NCI-H1105 (cell line): Measurements from ENCODE around the gene PRKRIP1.
"Not testable (repeated sequence)": the region's sequence is repeated elsewhere in the genome, so short reads cannot be mapped to it uniquely, and the experiment has no call there.

Source experiments
- DNase-seq: peaks from one replicate; lab custom pipeline; 2025; lab: John Stamatoyannopoulos, UW

Gene PRKRIP1

GRCh38 chr7:102431617-102432298, 35.6 kb downstream of the PRKRIP1 start:
- DNase-seq: no peak

DNA sequence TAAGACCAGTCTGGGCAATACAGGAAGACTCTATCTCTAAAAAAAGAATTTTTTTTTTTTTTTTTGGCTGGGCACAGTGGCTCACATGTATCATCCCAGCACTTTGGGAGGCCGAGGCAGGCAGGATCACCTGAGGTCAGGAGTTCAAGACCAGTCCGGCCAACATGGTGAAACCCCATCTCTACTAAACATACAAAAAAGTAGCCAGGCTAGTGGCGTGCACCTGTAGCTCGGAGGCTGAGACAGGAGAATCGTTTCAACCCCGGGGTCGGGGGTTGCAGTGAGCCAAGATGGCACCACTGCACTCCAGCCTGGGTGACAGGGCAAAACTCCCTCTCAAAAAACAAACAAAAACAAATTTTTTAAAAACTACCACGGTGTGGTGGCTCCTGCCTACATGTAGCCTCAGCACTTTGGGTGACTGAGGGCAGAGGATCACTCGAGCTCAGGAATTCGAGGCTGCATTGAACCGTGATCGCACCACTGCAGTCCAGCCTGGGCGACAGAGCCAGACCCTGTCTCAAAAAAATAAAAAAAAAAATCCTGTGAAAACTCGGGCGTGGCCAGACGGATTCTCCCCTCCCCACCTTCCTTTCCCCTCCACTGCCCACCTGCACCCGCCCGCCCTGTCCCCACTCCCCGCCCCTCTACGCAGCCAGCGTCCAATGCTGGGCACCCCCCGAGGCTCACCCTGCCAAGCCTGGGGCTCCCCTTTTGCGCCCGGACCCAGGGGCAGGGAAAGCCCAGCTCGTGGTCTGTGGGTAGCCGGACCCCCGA, 36.5 kb downstream of the PRKRIP1 start:
- DNase-seq: no peak

DNA sequence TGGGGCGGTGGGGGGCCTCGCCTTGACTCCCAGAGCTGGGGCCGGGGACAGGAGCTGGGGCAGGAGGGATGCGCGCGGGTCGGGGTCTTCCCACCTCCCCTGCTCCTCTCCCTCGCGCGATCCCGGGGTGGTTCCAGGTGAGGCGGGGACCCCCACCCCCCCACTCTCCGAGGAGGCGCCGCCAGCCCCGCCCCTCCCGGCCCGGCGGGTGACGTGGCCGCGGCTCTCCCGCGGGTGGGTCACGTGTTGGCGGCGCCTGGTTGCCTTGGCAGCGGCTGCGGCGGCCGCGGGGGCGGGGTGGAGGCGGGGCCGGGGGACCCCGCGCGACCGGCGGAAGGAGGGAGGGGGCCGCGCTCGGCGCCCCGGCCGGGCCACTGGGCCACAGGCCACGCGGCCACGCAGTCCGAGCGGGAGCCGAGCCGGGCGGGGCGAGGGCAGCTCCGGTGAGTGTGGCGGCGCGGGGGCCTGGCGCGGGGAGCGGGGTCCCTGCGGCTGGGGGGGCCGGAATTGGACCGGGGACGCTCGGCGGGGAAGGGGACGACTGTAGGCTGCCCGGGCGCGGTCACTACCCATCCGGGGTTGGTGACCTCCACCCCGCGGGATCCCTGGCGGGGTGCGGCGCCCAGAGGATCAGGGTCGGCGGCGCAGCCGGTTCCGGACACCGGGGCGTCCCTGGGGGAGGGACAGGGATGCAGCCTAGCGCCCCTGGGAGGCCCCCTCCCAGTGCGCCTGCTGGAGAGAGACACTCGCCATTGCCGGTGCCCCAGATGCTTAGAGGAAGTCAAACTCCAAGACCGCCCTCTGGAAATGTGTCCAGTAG, 37.3 kb downstream of the PRKRIP1 start, which contains the start of gene ORAI2:
ORAI2 (plus strand) TSS at position 357 of the 820 bp plus-strand sequence. CDS start 5,382 bp downstream, outside the sequence.
- DNase-seq: peak; percentile 66

GRCh38 chr7:102434039-102434486, 37.9 kb downstream of the PRKRIP1 start:
- DNase-seq: no peak

- DNase-seq: no peak
Observed at GRCh38 chr7:102436118-102436517, 40.0 kb downstream of the PRKRIP1 start.

- DNase-seq: no peak
Observed at GRCh38 chr7:102439963-102440795, 44.0 kb downstream of the PRKRIP1 start.

DNA sequence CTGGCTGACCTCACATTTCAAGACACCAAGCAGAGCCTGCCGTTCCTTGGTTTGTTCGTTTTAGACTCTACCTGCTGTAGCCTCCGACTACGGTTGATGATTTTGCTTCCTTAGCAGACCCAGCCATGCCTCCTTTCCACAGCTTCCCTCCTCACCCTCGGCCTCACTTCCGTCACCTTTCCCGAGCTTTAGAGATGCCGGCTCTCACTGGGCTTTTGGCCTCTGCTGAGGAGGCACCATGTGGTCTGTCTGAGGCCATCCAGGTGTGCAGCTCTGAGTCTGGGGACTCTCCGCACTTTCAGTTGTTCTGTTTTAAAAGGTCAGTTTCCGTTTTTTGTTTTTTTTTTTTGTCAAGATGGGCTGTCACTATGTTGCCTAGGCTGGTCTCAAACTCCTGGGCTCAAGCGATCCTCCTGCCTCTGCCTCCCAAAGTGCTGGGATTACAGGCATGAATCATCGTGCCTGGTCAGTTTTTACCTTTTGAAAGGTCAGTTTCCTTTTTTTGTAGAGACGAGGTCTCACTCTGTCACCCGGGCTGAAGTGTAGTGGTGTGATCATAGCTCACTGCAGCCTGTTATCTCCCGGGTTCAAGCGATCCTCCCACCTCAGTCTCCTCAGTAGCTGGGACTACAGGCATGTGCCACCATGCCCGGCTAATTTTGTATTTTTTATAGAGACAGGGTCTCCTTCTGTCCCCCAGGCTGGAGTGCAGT, 49.0 kb downstream of the PRKRIP1 start:
- DNase-seq: no peak

- DNase-seq: no peak
Observed at GRCh38 chr7:102445674-102446071, 49.5 kb downstream of the PRKRIP1 start.

- no peak for DNase-seq
Observed at GRCh38 chr7:102446387-102447156, 50.4 kb downstream of the PRKRIP1 start.

DNA sequence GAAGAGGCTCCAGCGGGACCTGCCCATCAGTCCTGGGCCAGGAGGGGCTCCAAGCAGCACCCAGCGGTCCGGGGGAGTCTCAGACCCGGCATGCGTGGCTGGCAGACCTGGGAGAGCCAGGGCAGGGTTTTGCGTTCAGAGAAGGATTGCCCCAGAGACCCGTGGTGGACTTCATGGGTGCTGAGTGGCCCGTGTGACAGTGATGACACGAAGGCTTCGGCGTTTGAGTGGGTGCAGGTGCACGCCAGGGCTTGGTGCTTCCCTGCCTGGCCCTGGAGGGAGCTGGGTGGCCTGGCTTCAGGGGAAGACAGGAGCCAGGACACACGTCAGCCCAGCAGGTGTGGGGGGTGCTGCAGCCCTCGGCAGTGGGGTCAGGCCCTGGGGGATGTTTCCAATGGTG, 51.1 kb downstream of the PRKRIP1 start:
- DNase-seq: no peak

DNA sequence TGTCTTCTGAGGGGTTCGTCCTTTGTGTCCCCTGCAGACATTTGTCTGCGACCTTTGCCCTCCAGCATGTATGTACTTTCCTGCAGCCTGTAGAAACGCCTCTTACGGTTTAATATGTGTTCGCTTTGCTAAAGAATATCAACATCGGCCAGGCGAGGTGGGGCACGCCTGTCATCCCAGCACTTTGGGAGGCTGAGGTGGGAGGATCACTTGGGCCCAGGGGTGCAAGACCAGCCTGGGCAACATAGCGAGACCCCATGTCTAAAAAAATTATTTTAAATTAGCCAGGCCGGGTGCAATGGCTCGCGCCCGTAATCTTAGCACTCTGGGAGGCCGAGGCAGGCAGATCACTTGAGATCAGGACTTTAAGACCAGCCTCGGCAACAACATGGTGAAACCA, 53.0 kb downstream of the PRKRIP1 start:
- no peak for DNase-seq

DNA sequence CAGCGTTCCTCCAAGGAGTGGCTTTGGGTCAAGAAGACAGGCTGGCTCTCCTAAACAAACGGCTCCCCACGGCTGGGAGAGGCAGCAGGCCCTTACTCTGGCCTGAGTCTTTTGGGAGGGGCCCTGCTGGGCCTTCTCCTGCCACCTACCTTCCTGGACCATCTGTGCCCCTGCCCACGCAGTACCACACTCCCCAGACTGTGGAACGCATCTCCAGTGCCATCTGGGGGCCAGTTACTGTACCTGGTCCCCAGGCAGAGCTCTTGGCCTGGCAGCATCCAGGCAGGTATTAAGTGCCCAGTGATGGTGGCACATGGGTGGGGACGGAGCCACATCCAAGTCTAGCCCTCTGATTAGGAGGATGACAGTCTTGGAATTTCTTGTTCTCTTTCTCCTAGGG, 54.1 kb downstream of the PRKRIP1 start:
- DNase-seq: no peak

GRCh38 chr7:102451371-102452054, 55.4 kb downstream of the PRKRIP1 start:
- DNase-seq: peak; percentile 53

DNA sequence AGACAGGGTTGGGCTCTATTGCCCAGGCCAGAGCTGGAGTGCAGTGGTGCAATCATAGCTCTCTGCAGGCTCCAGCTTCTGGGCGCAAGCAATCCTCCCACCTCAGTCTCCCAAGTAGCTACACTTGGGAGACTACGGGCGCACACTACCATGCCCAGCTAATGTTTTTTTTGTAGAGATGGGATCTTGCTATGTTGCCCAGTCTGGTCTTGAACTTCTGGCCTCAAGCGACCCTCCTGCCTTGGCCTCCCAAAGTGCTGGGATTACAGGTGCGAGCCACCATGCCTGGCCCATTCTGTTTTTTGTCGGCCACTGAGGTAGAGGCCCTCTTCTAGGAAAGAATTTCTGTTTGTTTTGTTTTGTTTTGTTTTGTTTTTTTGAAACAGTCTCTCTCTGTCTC, 56.3 kb downstream of the PRKRIP1 start:
- no peak for DNase-seq

- no peak for DNase-seq
Observed at GRCh38 chr7:102453319-102453718, 57.2 kb downstream of the PRKRIP1 start.

GRCh38 chr7:102454468-102454867, 58.3 kb downstream of the PRKRIP1 start:
- DNase-seq: no peak

GRCh38 chr7:102454932-102455331, 58.8 kb downstream of the PRKRIP1 start:
- DNase-seq: not testable (repeated sequence)

- DNase-seq: no peak
Observed at GRCh38 chr7:102455596-102455995, 59.4 kb downstream of the PRKRIP1 start.

DNA sequence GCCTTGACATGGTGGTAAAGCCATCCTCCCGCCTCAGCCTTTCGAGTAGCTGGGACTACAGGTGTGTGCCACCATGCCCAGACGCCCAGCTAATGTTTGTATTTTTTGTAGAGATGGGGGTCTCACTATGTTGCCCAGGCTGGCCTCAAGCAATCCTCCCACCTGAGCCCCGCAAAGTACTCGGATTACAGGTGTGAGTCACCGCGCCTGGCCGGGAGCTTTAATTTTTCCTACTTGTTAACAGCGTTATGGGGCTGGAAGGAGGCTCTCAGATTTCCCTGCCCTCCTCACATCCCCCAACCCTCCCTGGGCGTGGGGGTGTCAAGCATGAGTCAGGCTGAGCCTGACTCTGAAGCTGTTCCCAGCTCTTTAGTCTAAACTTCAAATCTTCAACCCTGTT, 60.2 kb downstream of the PRKRIP1 start:
- DNase-seq: no peak
